HG03378 (cell line): Measurements from ENCODE around the gene ACTN3.
A peak's percentile ranks its signal among the peaks of the same experiment; 100 is the strongest.
"Not testable (repeated sequence)": the region's sequence is repeated elsewhere in the genome, so short reads cannot be mapped to it uniquely, and the experiment has no call there.

Experiments used
- ATAC-seq: cut with Tn5 transposase; IDR thresholded peaks from one replicate; pipeline ENCODE4 v1.9.1; 2021; ENCODE audit warnings: mild to moderate bottlenecking, moderate library complexity; ENCODE audit not compliant: unreplicated experiment

The ACTN3 gene

GRCh38 chr11:66593303-66593635, 46.6 kb downstream of the ACTN3 start:
- ATAC-seq, result peak; percentile 12

- no peak for ATAC-seq
These were observed 46.9 kb downstream of the ACTN3 start for GRCh38 chr11:66593650-66594049.

GRCh38 chr11:66595245-66595904, 48.7 kb downstream of the ACTN3 start:
- no peak for ATAC-seq

- ATAC-seq, result no peak
These were observed 52.3 kb downstream of the ACTN3 start for GRCh38 chr11:66598993-66599392.

- no peak for ATAC-seq
These were observed 53.5 kb downstream of the ACTN3 start for GRCh38 chr11:66600219-66600618.

GRCh38 chr11:66600631-66601233, 54.0 kb downstream of the ACTN3 start:
- ATAC-seq, result no peak

- no peak for ATAC-seq
These were observed 56.4 kb downstream of the ACTN3 start for GRCh38 chr11:66603072-66603471.

GRCh38 chr11:66604155-66604554, 57.5 kb downstream of the ACTN3 start:
- ATAC-seq, result no peak

GRCh38 chr11:66606608-66607007, 59.9 kb downstream of the ACTN3 start:
- not testable (repeated sequence) for ATAC-seq

- no peak for ATAC-seq
These were observed 60.6 kb downstream of the ACTN3 start for GRCh38 chr11:66607126-66607834.

GRCh38 chr11:66609721-66610617, 63.3 kb downstream of the ACTN3 start:
- ATAC-seq, result no peak

GRCh38 chr11:66612458-66612857, 65.8 kb downstream of the ACTN3 start:
- ATAC-seq, result no peak
